SK-N-SH (cell line): ENCODE measurements around the gene DCP2. TPM values are rescaled to one million over a fixed set of nuclear protein-coding genes. Genes with fewer than 3 reads are reported as not detected.
A peak's percentile ranks its signal among the peaks of the same experiment; 100 is the strongest.

ENCODE experiments used
- CTCF ChIA-PET: fragments of 300-600, 350-600 bp; formaldehyde crosslinking; extraction: SDS; loops from one replicate; lab custom pipeline; 2021; lab: Yijun Ruan, JAX
- POLR2A ChIA-PET: fragments of 350-600 bp; sonication (Branson Sonifier 250); formaldehyde crosslinking; extraction: SDS; loops from one replicate; lab custom pipeline; 2020; ENCODE audit warnings: antibody characterized with exemption, inconsistent platforms; lab: Yijun Ruan, JAX
- DNase-seq: peaks from one replicate; pipeline ENCODE4 v3.0.0; 2012
- H2AFZ ChIP-seq: fragments of 200-600 bp; sonication (generic); 2 replicates; pipeline ENCODE4 v1.8.1; 2016; ENCODE audit warnings: antibody characterized with exemption, mild to moderate bottlenecking, low read depth
- H3F3A ChIP-seq: fragments of 200-600 bp; sonication (generic); replicated peaks from 2 replicates; pipeline ENCODE3; 2016; ENCODE audit warnings: antibody characterized with exemption, mild to moderate bottlenecking; ENCODE audit not compliant: insufficient read depth
- H3K27ac ChIP-seq, 2 experiments: fragments of 200-500 bp in 1 of 2; fragments of 200-600 bp in 1 of 2; sonication (Bioruptor generic) in 1 of 2; sonication (generic), shearing (Covaris generic) in 1 of 2; 2 replicates each; pipeline versions ENCODE4 v1.5.1 to v1.6.1; 2014 to 2016; ENCODE audit warnings: low read depth in 2 of 2, inconsistent platforms in 1 of 2, low read length in 1 of 2, mild to moderate bottlenecking in 1 of 2, mixed read lengths in 1 of 2
- H3K27me3 ChIP-seq: fragments of 200-600 bp; sonication (generic), shearing (Covaris generic); 2 replicates; pipeline ENCODE4 v1.6.1; 2016; ENCODE audit warnings: mixed run types; ENCODE audit not compliant: insufficient read depth
- H3K36me3 ChIP-seq, 2 experiments: fragments of 200-500 bp in 1 of 2; fragments of 200-600 bp in 1 of 2; sonication (Bioruptor generic) in 1 of 2; sonication (generic) in 1 of 2; replicated peaks in 1 of 2; 2 replicates each; pipeline versions ENCODE3 to v1.5.1; 2014 to 2016; ENCODE audit warnings: low read length in 1 of 2, mild to moderate bottlenecking in 1 of 2; ENCODE audit not compliant: insufficient read depth in 2 of 2, control insufficient read depth in 1 of 2
- H3K4me1 ChIP-seq, 2 experiments: fragments of 200-500 bp in 1 of 2; fragments of 200-600 bp in 1 of 2; sonication (Bioruptor generic) in 1 of 2; sonication (generic), shearing (Covaris generic) in 1 of 2; 2 replicates each; pipeline versions ENCODE4 v1.5.1 to v1.6.1; 2014 to 2016; ENCODE audit warnings: low read depth in 1 of 2, low read length in 1 of 2, mixed run types in 1 of 2; ENCODE audit not compliant: insufficient read depth in 2 of 2, control insufficient read depth in 1 of 2
- H3K4me2 ChIP-seq: fragments of 200-600 bp; sonication (generic), shearing (Covaris generic); 2 replicates; pipeline ENCODE4 v1.6.1; 2017; ENCODE audit warnings: mixed run types
- H3K4me3 ChIP-seq, 2 experiments: fragments of 200-500 bp in 1 of 2; fragments of 200-600 bp in 1 of 2; sonication (Bioruptor generic) in 1 of 2; sonication (generic), shearing (Covaris generic) in 1 of 2; 2 replicates each; pipeline versions ENCODE4 v1.5.1 to v1.8.1; 2014 to 2016; ENCODE audit warnings: low read depth in 2 of 2, inconsistent platforms in 1 of 2, low read length in 1 of 2, mild to moderate bottlenecking in 1 of 2, mixed read lengths in 1 of 2, moderate library complexity in 1 of 2
- H3K79me2 ChIP-seq: fragments of 200-600 bp; sonication (generic); 2 replicates; pipeline ENCODE4 v1.8.1; 2017; ENCODE audit warnings: mild to moderate bottlenecking; ENCODE audit not compliant: insufficient read depth
- H3K9ac ChIP-seq: fragments of 200-600 bp; sonication (generic); 2 replicates; pipeline ENCODE4 v1.6.1; 2017; ENCODE audit warnings: mixed run types
- H3K9me2 ChIP-seq: fragments of 200-600 bp; sonication (generic); 2 replicates; pipeline ENCODE4 v1.6.1; 2017; ENCODE audit warnings: mixed run types
- H3K9me3 ChIP-seq: fragments of 200-600 bp; sonication (generic); 2 replicates; pipeline ENCODE4 v1.6.1; 2017; ENCODE audit warnings: mixed run types, mild to moderate bottlenecking, moderate library complexity
- H4K20me1 ChIP-seq: fragments of 200-600 bp; sonication (generic); 2 replicates; pipeline ENCODE4 v1.6.1; 2017; ENCODE audit warnings: mild to moderate bottlenecking, mixed run types; ENCODE audit not compliant: insufficient read depth
- FOSL2 ChIP-seq: IDR thresholded peaks from 2 replicates; pipeline ENCODE4 v1.4.0; 2012; ENCODE audit warnings: low read depth, mild to moderate bottlenecking, moderate library complexity, borderline replicate concordance
- MXI1 ChIP-seq: IDR thresholded peaks from 2 replicates; pipeline ENCODE4 v1.6.1; 2012; ENCODE audit warnings: mild to moderate bottlenecking, low read depth, low read length, improper control_type of control experiment
- RFX5 ChIP-seq: IDR thresholded peaks from 2 replicates; pipeline ENCODE4 v1.6.1; 2012; ENCODE audit warnings: mild to moderate bottlenecking, improper control_type of control experiment, low read length
- SIN3A ChIP-seq: IDR thresholded peaks from 2 replicates; pipeline ENCODE4 v1.6.1; 2012; ENCODE audit warnings: low read depth, mild to moderate bottlenecking, low read length, moderate library complexity, borderline replicate concordance
- SMC3 ChIP-seq: IDR thresholded peaks from 2 replicates; pipeline ENCODE4 v1.6.1; 2012; ENCODE audit warnings: low read depth, low read length, improper control_type of control experiment
- WGBS: methylation state at CpG from one replicate; pipeline ENCODE4 v1.1.6; 2017; ENCODE audit warnings: low lambda C conversion rate; 5-methylcytosine and 5-hydroxymethylcytosine counted together
- polyA plus RNA-seq, 3 experiments: library from polyadenylated mRNA; depleted of rRNA; stranded (reverse); fragments of >200 nt; gene quantifications; 2 replicates each; pipeline ENCODE4 v1.2.3, GENCODE V29; 2012
- TF ChIP-seq, protein P1 (sequence below): fragments of 150-350 bp; IDR thresholded peaks from 2 replicates; pipeline ENCODE4 v1.6.1; 2017; ENCODE audit warnings: antibody characterized with exemption, low read length, low read depth, borderline replicate concordance

DCP2 gene
- polyA plus RNA-seq, 1 of the 3 experiments (the other 2 are of a cell fraction): 6.0 TPM

- ChIA-PET CTCF (interaction anchor here (0.6 to 1.6 kb wide), 5 partner anchors 15 to 574 kb away, joined by 4 to 10 read pairs (median 4); partner anchors contain the start of gene REEP5), POLR2A (interaction anchor here (0.7 to 1.7 kb wide), 12 partner anchors 8 to 506 kb away, joined by 3 to 11 read pairs (median 4); partner anchors contain the start of genes APC and SRP19)
- Histone ChIP-seq H3K27ac (peak overlapping the region; percentile 48 to 96), H3K36me3 (peaks cover 0 to 4% of the 10 kb centered on the region in 2 experiments), H3K9ac (peak overlapping the region; percentile 91), H3F3A (no peaks in the 10 kb centered on the region), H2AFZ (peak overlapping the region; percentile 98), H4K20me1 (peaks cover 27% of the 10 kb centered on the region), H3K27me3 (no peaks in the 10 kb centered on the region), H3K4me3 (peak overlapping the region; percentile 80 to 92), H3K9me2 (no peaks in the 10 kb centered on the region)
- WGBS: 33% methylated on average over 11 of the region's 11 CpGs
- 0 out of 2 replicates have a peak, but pooled peaks have one; percentile 11 for TF ChIP-seq MXI1
- no peak for TF ChIP-seq FOSL2
- 0 out of 2 replicates have a peak, but pooled peaks have one; percentile 1 for TF ChIP-seq SIN3A
- TF ChIP-seq RFX5: no peak
- no peak for TF ChIP-seq SMC3
- TF ChIP-seq, all 33 proteins: peak for 2
- H3K4me2 ChIP-seq: peak overlapping the region; percentile 82
- peaks cover 18 to 22% of the 10 kb centered on the region in 2 experiments; a peak in 3 of 4 replicates for H3K4me1 ChIP-seq
- H3K79me2 ChIP-seq: peaks cover 42% of the 10 kb centered on the region
- DNase-seq: no peak
- no peaks in the 10 kb centered on the region for H3K9me3 ChIP-seq
Observed at GRCh38 chr5:112975721-112976431, 722 bp upstream of the DCP2 start.

GRCh38 chr5:112977440-112977861 is 853 bp downstream of the DCP2 start:
- peaks cover 36% of the 10 kb centered on the region for H4K20me1 ChIP-seq
- peaks cover 18 to 22% of the 10 kb centered on the region in 2 experiments; a peak in 3 of 4 replicates for H3K4me1 ChIP-seq
- TF ChIP-seq MXI1: peak; percentile 55
- TF ChIP-seq, protein P1, sequence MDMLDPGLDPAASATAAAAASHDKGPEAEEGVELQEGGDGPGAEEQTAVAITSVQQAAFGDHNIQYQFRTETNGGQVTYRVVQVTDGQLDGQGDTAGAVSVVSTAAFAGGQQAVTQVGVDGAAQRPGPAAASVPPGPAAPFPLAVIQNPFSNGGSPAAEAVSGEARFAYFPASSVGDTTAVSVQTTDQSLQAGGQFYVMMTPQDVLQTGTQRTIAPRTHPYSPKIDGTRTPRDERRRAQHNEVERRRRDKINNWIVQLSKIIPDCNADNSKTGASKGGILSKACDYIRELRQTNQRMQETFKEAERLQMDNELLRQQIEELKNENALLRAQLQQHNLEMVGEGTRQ: no peak
- peak overlapping the region; percentile 91 for H3K9ac ChIP-seq
- ChIA-PET CTCF (interaction anchor here (4.7 kb wide), 1 partner anchor 18 kb away, joined by 29 read pairs; no protein-coding TSS in a partner anchor), POLR2A (no interaction called here)
- H3K4me3 ChIP-seq: peak overlapping the region; percentile 80 to 92
- WGBS: 1% methylated on average over 16 of the region's 16 CpGs
- no peak for DNase-seq
- H3K9me3 ChIP-seq: no peaks in the 10 kb centered on the region
- H3K36me3 ChIP-seq: peaks cover 8 to 14% of the 10 kb centered on the region in 2 experiments
- H3K4me2 ChIP-seq: peak overlapping the region; percentile 82
- H3F3A ChIP-seq: no peaks in the 10 kb centered on the region
- peak overlapping the region; percentile 86 for H2AFZ ChIP-seq
- H3K9me2 ChIP-seq: no peaks in the 10 kb centered on the region
- peaks cover 58% of the 10 kb centered on the region for H3K79me2 ChIP-seq
- H3K27me3 ChIP-seq: no peaks in the 10 kb centered on the region
- peak overlapping the region; percentile 87 to 94 for H3K27ac ChIP-seq

- peak overlapping the region; percentile 82 for H3K4me2 ChIP-seq
- H3K9me2 ChIP-seq: no peaks in the 10 kb centered on the region
- 6% methylated on average over 2 of the region's 2 CpGs for WGBS
- H3K27ac ChIP-seq: no peak overlapping the region
- peak overlapping the region; percentile 80 to 92; a peak in 3 of 4 replicates for H3K4me3 ChIP-seq
- H3K36me3 ChIP-seq: peaks cover 16 to 26% of the 10 kb centered on the region in 2 experiments
- CTCF ChIA-PET: interaction anchor here (0.6 to 4.7 kb wide), 4 partner anchors 15 to 547 kb away, joined by 3 to 29 read pairs (median 3); no protein-coding TSS in a partner anchor
- peaks cover 72% of the 10 kb centered on the region for H3K79me2 ChIP-seq
- peaks cover 18 to 22% of the 10 kb centered on the region in 2 experiments; a peak in 3 of 4 replicates for H3K4me1 ChIP-seq
- no peak overlapping the region for H2AFZ ChIP-seq
- no peaks in the 10 kb centered on the region for H3K27me3 ChIP-seq
- POLR2A ChIA-PET: no interaction called here
- H4K20me1 ChIP-seq: peaks cover 45% of the 10 kb centered on the region
- DNase-seq: no peak
- no peaks in the 10 kb centered on the region for H3F3A ChIP-seq
- TF ChIP-seq, protein P1: no peak
- TF ChIP-seq MXI1: no peak
- peak overlapping the region; percentile 91; the same call in 1 of the 2 replicates for H3K9ac ChIP-seq
- no peaks in the 10 kb centered on the region for H3K9me3 ChIP-seq
Observed at GRCh38 chr5:112978836-112979235, 2.2 kb downstream of the DCP2 start.
